ENCODE measurements around the gene KNOP1. TPM values are rescaled to one million over a fixed set of nuclear protein-coding genes. Genes with fewer than 3 reads are reported as not detected.

The KNOP1 gene
- total and polyA plus RNA-seq, 2 of the 4 experiments (the other 2 are of a cell fraction) = 7.0 to 8.4 TPM

DNA sequence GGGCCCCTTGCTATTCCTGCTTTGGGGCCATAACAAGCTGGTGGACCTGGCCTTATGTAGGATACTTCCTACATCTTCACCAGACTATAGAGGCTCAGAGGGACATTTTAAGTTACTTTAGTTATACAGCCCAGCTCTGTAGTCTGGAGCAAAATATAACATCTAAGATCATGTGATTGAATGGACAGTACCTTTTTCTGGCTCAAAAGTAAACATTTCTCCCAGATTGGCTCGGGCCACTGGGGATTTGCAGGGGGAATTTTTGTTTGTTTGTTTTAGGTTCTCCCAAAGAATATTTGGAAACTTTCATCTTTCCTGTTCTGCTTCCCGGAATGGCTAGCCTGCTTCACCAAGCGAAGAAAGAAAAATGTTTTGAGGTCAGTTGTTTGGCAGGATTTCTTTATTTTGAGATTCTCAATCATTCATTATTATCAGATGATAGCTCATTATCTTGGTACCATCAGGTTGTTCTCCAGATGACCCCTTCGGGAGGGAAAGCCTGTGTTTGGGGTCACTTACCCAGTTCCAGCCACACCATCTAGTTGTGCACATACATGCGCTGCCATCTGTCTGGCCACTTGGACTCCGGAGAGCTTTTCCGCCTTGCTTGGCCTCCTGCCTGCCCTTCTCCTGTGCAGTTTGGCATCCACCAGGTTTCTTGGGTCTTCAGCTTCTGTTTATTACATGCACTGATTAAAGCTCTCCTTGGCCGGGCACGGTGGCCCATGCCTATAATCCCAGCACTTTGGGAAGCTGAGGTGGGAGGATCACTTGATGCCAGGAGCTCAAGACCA lies 17.2 kb upstream of the KNOP1 start (continued):
- no peak for TF ChIP-seq SMC3 (IDR thresholded peaks at IDR 0.05; ENCODE audit: low read depth, low read length)

DNA sequence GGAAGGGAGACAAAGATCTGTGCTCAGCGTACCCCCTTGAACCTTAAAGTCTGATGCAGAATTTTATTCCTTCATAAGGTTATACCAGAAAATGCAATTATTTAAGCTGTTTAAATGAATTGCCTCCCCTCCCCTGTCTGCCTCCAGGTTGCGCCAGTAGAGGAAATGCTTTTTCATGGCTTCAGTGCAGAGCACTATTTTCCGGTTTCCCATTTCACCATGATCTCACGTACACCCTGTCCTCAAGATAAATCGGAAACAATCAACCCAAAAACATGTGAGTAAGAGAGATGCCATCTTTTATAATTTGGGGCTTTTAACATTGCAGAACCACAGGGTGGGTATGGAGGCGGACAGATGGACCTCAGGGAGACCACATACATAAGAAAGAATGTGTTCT lies 15.5 kb upstream of the KNOP1 start:
- ATAC-seq (ENCODE audit: low read depth) = no peak
- Histone ChIP-seq H3K79me1 (ENCODE audit: low read depth in 1 of 2, low read length in 2 of 2) (no peaks in the 10 kb centered on the region), H2AK5ac (ENCODE audit: low read depth, low read length) (no peak overlapping the region), H3K18ac (ENCODE audit: low read depth, low read length) (no peak overlapping the region), H2BK120ac (ENCODE audit: low read depth, low read length) (no peak overlapping the region), H4K8ac (ENCODE audit: low read depth in 2 of 2, low read length in 2 of 2) (no peak overlapping the region), H4K91ac (ENCODE audit: insufficient read depth, low read depth, low read length) (no peak overlapping the region), H3K9me3 (ENCODE audit: control insufficient read depth, insufficient read depth, low read length) (no peaks in the 10 kb centered on the region), H3K9ac (ENCODE audit: low read depth, low read length) (no peak overlapping the region), H3K4me2 (ENCODE audit: low read depth, low read length) (no peak overlapping the region), H3K14ac (replicated peaks; ENCODE audit: low read depth, low read length) (no peak overlapping the region), H3K4me3 (ENCODE audit: insufficient read depth, low read depth, low read length) (no peak overlapping the region), H3K23ac (ENCODE audit: low read depth, low read length) (no peak overlapping the region), H3K27me3 (ENCODE audit: control insufficient read depth, insufficient read depth, low read length) (no peaks in the 10 kb centered on the region), H3K36me3 (ENCODE audit: control insufficient read depth, insufficient read depth, low read length) (no peaks in the 10 kb centered on the region), H2BK20ac (ENCODE audit: low read depth, low read length) (no peak overlapping the region), H3K9me1 (ENCODE audit: insufficient read depth, low read length) (peaks cover 5% of the 10 kb centered on the region; the same call in 1 of the 2 replicates), H3K4me1 (ENCODE audit: control insufficient read depth, insufficient read depth, low read length) (peaks cover 2% of the 10 kb centered on the region; the same call in 1 of the 2 replicates), H3K4ac (ENCODE audit: low read depth, low read length) (no peak overlapping the region), H3K27ac (ENCODE audit: insufficient read depth, low read length) (no peak overlapping the region), H4K20me1 (ENCODE audit: insufficient read depth, low read length) (no peaks in the 10 kb centered on the region), H2BK5ac (ENCODE audit: low read depth, low read length, poor library complexity, severe bottlenecking) (no peak overlapping the region), H2AK9ac (replicated peaks; ENCODE audit: low read depth, low read length, poor library complexity) (no peak overlapping the region), H2BK15ac (ENCODE audit: low read depth, low read length) (no peak overlapping the region), H3K56ac (ENCODE audit: extremely low read depth, insufficient read depth, low read length) (no peak overlapping the region), H2AFZ (replicated peaks; ENCODE audit: low read length, poor library complexity) (no peak overlapping the region), H4K5ac (ENCODE audit: low read depth, low read length) (no peak overlapping the region)
- ChIA-PET POLR2A (ENCODE audit: unreplicated experiment) (no interaction called here), CTCF (interaction anchor here (1.0 kb wide), 1 partner anchor 26 kb away, joined by 3 read pairs; no protein-coding TSS in a partner anchor)
- dilution Hi-C loops (cut with HindIII; ENCODE audit: low sequenced_read_pairs, unreplicated experiment) (no loop called here), intact Hi-C loops (cut with micrococcal nuclease) (no loop called here), in situ Hi-C loops (cut with MboI; ENCODE audit: low sequenced_read_pairs) (no loop called here)
- DNase-seq = no peak
- no TSS peak for BruUV-seq (replicated peaks)
- WGBS, 2 experiments (ENCODE audit: extremely low coverage in 2 of 2, insufficient read length in 1 of 2) = no CpG with 5 or more reads among the region's 6 CpGs
- TF ChIP-seq BHLHE40 (IDR thresholded peaks at IDR 0.05; ENCODE audit: low read depth, low read length) = no peak
- no peak for TF ChIP-seq CEBPB (IDR thresholded peaks at IDR 0.05; ENCODE audit: low read depth, low read length)
- no peak for TF ChIP-seq FOS (IDR thresholded peaks at IDR 0.05; ENCODE audit: low read depth, low read length)
- TF ChIP-seq MAFK (IDR thresholded peaks at IDR 0.05; ENCODE audit: low read depth, low read length) = no peak
